Urinary bladder (tissue), 4 donors: ENCODE results near the gene MED10. TPM values are rescaled to one million over a fixed set of nuclear protein-coding genes. Genes with fewer than 3 reads are reported as not detected.
"Not testable (repeated sequence)": the region's sequence is repeated elsewhere in the genome, so short reads cannot be mapped to it uniquely, and the experiment has no call there.

Source experiments
- DNase-seq: peaks from one replicate; pipeline ENCODE4 v3.0.0-alpha.2; 2015; ENCODE audit errors: extremely low spot score
- H3K27ac ChIP-seq: one replicate; pipeline ENCODE4 v1.5.1; 2013; ENCODE audit warnings: low read depth, mild to moderate bottlenecking, moderate library complexity
- H3K36me3 ChIP-seq: one replicate; pipeline ENCODE4 v1.6.1; 2013; ENCODE audit warnings: mild to moderate bottlenecking, moderate library complexity; ENCODE audit not compliant: insufficient read depth
- H3K4me1 ChIP-seq: one replicate; pipeline ENCODE4 v1.6.1; 2013; ENCODE audit warnings: mild to moderate bottlenecking, moderate library complexity; ENCODE audit not compliant: insufficient read depth
- H3K4me3 ChIP-seq: one replicate; pipeline ENCODE4 v1.5.1; 2013; ENCODE audit warnings: low read depth, low read length
- WGBS: extraction: QIAGEN DNeasy Blood & Tissue Kit; methylation state at CpG from one replicate; pipeline ENCODE4 v1.1.7; 2013; 5-methylcytosine and 5-hydroxymethylcytosine counted together
- polyA plus RNA-seq: library from polyadenylated mRNA; stranded (reverse); fragments of 200-250 nt; gene quantifications from one replicate; pipeline ENCODE4 v1.2.3, GENCODE V29; 2013
- total RNA-seq: library from RNA; depleted of rRNA; stranded (reverse); fragments of >200 nt; gene quantifications from one replicate; pipeline ENCODE4 v1.2.3, GENCODE V29; 2014
- donor health status: healthy with polysubstance abuse.
- donor health status: healthy.

The MED10 gene
- total and polyA plus RNA-seq, 2 donors = 15.1 to 44.7 TPM

DNA sequence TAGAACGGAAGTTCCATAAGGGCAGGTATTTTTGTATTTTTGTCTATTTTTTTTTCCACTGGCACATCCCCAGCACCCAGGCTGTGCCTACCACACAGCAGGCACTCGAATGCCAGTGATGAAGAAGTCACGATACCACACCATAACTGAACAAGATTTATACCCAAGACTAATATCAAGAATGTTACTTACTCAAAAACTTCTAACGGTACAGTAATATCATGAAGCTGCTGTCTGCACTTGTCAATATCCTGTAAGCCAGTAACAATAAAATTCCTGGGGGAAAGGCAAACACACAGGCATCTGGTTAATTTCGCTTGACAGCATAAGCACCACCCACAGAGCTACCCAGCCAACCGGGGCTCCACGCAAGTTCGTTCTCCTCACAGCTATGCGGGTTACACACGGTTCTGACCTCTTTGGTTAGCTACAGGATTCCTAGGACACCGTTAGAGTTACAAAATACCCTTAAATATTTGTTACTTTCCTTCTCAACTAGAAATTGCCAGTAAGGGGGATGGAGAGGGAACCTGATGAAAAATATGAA is 1.3 kb downstream of the MED10 start:
- peaks cover 2% of the 10 kb centered on the region for H3K36me3 ChIP-seq
- no peak for DNase-seq
- H3K4me3 ChIP-seq = peak overlapping the region; percentile 86
- 77% methylated on average over 11 of the region's 11 CpGs for WGBS
- H3K4me1 ChIP-seq = no peaks in the 10 kb centered on the region
- no peak overlapping the region for H3K27ac ChIP-seq

- WGBS = 92% methylated on average over 17 of the region's 17 CpGs
- no peak for DNase-seq
- Histone ChIP-seq H3K4me1 (no peaks in the 10 kb centered on the region), H3K27ac (no peak overlapping the region), H3K4me3 (no peak overlapping the region), H3K36me3 (peaks cover 7% of the 10 kb centered on the region)
Measured at GRCh38 chr5:6373081-6373846, 5.1 kb downstream of the MED10 start.

DNA sequence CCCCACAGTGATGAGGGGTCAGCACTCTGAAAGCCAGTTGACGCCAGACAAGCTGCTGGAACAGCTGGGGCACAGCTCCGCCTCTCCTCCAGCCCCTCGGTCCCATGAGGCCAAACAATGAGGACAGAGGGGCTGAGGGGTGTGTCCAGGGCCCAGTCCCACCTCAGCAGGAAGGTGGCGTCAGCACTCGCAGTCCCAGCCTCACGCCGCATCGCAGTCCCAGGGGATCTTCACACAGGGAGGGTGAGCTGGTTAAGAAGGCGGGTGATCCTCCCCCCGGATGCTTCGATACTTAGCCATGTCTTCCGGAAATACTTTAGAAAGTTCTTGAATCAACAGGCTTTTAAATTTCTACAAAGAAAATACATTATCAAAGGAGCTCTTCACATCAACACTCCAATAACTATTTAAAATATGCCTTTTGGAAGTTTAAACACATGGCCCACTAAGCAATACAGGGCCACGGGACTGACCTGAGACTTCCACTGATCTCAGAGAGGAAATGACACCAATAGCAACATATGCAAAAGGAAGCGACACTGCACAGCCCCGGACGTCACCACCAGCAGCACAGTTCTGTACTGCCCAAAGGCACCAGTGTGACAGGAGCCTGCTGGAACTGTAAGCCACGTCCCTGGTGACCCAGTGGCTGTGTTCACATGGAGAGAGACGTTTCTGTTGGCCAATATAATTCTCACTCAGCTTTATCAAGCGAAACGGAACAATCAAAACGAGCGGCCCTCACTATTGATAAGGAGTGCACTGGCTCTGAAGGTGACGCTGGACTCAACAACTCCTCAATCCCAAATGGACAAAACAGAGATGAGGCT is 5.9 kb downstream of the MED10 start:
- H3K4me3 ChIP-seq = no peak overlapping the region
- H3K4me1 ChIP-seq = no peaks in the 10 kb centered on the region
- 88% methylated on average over 23 of the region's 23 CpGs for WGBS
- no peak for DNase-seq
- no peak overlapping the region for H3K27ac ChIP-seq
- H3K36me3 ChIP-seq = peaks cover 7% of the 10 kb centered on the region

- Histone ChIP-seq H3K36me3 (peaks cover 7% of the 10 kb centered on the region), H3K27ac (no peak overlapping the region), H3K4me3 (no peak overlapping the region), H3K4me1 (no peaks in the 10 kb centered on the region)
- WGBS = 96% methylated on average over 19 of the region's 19 CpGs
- DNase-seq = no peak
Measured at GRCh38 chr5:6371079-6371810, 7.1 kb downstream of the MED10 start.

DNA sequence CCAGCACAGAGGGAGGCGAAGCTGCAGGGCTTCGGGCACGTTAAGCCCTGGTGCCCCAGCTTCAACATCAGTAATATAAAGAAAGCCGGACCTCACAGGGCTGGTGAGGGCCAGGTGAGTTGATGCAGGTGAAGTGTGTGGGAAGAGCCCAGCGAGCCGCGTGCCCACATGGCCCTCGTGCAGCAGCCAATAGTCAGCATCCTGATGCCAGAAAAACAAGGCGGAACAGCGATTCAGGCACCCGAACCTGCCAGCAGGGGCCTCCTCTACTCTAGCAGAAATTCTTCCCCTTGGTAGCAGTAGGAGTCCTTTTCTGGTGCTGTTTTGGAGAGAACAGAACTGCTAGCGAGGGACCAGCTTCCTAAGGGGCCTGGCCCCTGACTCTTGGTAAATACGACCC is 7.8 kb downstream of the MED10 start:
- WGBS = 89% methylated on average over 13 of the region's 13 CpGs
- H3K4me1 ChIP-seq = no peaks in the 10 kb centered on the region
- no peak for DNase-seq
- H3K4me3 ChIP-seq = no peak overlapping the region
- H3K27ac ChIP-seq = no peak overlapping the region
- H3K36me3 ChIP-seq = peaks cover 7% of the 10 kb centered on the region

DNA sequence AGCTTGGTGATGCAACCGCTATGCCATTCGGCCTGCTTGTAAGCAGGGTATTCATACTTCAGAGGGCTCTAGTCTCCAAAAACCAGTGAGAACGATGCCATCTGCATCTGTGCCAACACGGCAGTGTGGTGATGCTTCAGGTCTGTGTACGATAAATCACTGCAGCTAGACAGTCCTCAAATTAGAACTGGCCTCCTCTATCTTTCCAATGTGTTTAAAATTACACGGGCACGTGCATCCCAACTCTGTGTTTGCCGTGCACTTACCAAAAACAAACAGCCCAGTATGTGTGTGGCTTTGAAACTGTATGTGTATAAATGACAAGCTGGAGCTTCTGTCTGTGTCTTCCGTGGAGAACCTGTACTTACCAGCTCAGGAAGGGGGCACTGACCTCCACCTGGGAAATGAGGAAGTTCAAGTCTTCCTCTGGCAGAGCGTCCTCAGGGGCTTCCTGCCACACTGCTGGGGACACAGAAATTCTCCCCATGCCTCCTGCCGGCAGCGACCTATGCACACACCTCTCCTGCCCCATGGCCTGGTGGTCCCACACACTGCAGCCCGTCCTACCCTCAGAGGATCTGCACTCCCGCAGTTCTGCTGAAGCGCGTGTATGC is 12.3 kb downstream of the MED10 start:
- Histone ChIP-seq H3K4me1 (no peaks in the 10 kb centered on the region), H3K27ac (no peak overlapping the region), H3K36me3 (peaks cover 4% of the 10 kb centered on the region), H3K4me3 (no peak overlapping the region)
- DNase-seq = no peak
- WGBS = 81% methylated on average over 16 of the region's 16 CpGs

DNA sequence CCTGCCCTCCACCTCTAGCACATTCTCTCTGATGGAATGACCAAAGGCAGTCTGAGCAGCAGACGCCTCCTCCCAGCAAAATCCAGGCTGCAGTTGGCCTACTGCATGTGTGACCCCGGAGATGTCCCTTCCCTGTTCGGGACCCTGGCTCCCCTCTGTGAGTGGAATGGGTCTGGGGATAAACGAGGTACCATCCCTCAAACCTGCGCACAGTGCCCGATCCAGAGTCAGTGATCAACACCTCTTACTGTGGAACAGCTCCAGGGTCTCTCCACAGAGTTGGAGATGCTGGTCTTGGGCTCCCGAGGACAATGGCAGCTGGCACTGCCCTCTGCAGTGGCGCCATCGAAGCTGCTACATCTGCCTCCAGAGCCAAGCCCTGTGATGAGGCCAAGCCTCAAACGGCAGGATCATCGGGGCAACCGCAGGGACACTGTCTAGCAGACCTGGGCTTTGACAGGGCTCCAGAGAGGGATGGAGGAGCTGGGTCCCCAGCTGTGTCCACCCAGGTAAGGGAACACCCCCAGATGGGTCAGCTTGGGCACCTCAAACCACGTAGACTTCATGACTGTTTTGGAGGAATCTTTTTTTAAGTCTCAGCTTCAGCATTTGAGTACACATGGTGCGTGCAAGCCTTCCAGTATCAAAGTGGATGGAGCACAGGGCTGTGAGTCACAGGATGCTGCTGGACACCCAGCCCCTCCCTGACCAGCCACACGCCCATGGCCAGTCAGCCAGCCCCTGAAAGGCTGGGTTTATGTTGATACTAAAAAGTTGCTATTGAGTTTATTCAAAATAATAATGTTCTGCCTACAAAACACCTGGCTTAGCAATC is 13.0 kb downstream of the MED10 start:
- Histone ChIP-seq H3K36me3 (peaks cover 4% of the 10 kb centered on the region), H3K27ac (no peak overlapping the region)
- WGBS = 89% methylated on average over 15 of the region's 15 CpGs

GRCh38 chr5:6363454-6364011 is 14.8 kb downstream of the MED10 start:
- 96% methylated on average over 4 of the region's 5 CpGs for WGBS
- H3K27ac ChIP-seq, H3K4me3 ChIP-seq, H3K4me1 ChIP-seq, H3K36me3 ChIP-seq, DNase-seq: not testable (repeated sequence)

More for the DNA sequence above, 13.0 kb downstream of the MED10 start:
- Histone ChIP-seq H3K4me1 (no peaks in the 10 kb centered on the region), H3K4me3 (no peak overlapping the region)
- no peak for DNase-seq

DNA sequence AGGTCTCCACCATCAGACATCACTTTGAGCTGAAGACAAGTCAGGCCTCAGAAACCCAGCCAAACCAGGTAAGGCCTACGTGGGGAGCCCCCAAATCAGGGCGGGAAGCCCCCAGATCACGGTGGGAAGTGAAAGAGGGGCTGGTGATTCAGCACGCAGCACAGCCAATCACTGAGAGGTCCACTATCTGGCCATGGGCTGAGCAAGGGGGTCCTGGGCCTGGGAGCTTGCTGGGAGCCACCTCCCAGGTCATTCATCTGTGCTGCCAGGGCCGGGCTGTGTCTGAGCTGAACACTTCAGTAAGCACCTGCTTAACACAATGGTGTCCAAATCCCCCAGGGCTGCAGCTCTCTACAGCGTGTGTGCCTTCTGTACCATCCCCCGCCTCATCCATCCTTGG is 15.5 kb downstream of the MED10 start:
- Histone ChIP-seq H3K27ac (no peak overlapping the region), H3K4me3 (no peak overlapping the region), H3K4me1 (no peaks in the 10 kb centered on the region), H3K36me3 (no peaks in the 10 kb centered on the region)
- no peak for DNase-seq
- WGBS = 95% methylated on average over 7 of the region's 7 CpGs

DNA sequence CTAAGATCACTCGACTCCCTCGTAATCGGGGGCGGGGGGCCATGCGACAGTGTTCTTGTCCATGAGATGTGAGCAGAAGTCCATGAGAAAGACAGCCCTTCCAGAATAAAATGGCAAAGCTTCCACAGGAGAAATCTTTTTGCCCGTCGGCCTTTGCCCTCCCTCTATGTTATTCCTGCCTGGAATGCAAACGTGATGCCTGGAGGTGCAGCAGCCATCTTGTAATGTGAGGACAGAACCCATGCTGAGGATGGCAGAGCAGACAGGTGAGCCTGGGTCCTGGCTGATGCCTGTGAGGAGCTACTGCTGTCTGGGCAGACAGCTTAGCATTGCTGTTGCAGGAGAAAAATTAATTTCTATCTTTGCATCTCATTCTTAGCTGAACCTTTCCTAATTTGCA is 17.2 kb downstream of the MED10 start:
- DNase-seq = no peak
- WGBS = 90% methylated on average over 8 of the region's 8 CpGs
- Histone ChIP-seq H3K4me1 (no peaks in the 10 kb centered on the region), H3K4me3 (no peak overlapping the region), H3K27ac (no peak overlapping the region), H3K36me3 (no peaks in the 10 kb centered on the region)

DNA sequence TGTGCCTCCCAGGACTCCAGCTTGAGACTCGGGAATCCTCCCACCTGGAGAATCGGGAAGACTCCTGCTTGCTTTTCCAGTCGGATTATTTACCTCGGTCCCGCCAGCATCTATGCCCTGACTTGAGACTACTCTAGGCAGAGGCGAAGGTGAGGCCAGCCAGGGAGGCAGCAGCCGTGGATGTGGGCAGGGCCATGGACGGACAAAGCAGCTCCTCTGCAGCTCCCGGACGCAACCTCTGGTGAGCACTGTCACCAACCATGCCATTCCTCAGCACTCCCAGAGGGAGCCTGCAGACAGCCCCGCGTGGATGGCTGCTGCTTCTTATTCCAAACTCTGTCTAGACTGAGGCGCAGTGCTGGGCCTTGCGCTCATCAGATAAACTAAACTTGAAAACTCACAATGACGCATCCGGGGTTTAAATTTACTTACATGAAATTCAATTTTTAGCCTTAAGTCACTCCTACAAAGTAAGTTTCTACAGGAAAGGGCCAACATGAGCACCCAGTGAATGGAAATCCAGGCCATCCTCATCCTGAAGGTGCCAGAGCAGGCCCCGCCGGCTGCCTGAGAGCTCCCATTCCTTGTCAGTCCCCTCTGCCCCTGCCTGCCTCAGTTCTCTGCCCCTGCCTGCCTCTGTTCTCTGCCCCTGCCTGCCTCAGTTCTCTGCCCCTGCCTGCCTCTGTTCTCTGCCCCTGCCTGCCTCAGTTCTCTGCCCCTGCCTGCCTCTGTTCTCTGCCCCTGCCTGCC is 17.8 kb downstream of the MED10 start:
- Histone ChIP-seq H3K4me3 (no peak overlapping the region), H3K4me1 (no peaks in the 10 kb centered on the region), H3K27ac (no peak overlapping the region), H3K36me3 (no peaks in the 10 kb centered on the region)
- DNase-seq = no peak
- 77% methylated on average over 18 of the region's 18 CpGs for WGBS
